ENCODE measurements around the gene GNAQ. TPM values are rescaled to one million over a fixed set of nuclear protein-coding genes. Genes with fewer than 3 reads are reported as not detected.
A peak's percentile ranks its signal among the peaks of the same experiment; 100 is the strongest.

GNAQ gene
- total RNA-seq, 1 donor from 2014 or later, result 56.4 TPM

GRCh38 chr9:78031893-78032729 is 500 bp upstream of the GNAQ start:
- DNase-seq, result peak; percentile 98

DNA sequence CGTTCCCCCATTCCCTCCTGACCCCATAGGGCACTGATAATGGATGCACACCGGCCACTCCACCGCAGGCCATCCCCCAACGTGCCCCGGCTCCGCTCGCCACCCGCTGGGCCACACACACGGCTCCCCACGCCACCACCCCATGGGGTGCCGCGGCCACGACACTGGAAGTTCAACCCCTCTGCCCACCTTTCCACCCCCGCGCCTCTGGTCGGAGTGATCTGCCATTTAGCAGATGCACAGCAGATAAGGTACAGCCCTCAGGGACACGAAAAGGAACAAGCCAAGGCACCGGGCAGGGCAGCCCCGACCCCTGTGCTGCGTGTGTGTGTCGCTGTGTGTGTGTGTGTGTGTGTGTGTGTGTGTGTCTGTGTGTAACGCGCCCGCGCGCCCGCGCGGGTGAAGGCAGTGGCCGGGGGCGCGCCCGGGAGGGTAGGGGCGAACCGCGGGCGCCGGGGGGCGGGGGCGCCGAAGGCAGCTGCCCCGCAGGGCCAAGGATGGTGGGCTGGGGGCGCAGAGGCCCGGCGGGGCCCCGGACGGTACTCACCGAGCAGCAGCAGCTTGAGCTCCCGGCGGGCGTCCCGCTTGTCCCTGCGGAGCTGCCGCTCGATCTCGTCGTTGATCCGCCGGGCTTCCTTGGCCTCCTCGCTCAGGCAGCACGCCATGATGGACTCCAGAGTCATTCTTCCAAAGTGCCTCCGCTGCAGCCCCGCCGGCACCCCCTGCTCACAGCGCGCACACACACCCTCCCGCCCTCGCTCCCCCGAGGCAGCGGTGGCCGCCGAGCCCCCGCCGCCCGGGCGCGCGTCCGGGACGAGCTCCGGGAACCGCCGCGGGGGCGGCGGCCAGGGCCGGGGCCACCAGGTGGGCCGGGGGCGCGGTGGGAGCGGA is 813 bp downstream of the GNAQ start:
- peak; percentile 77 for DNase-seq

DNA sequence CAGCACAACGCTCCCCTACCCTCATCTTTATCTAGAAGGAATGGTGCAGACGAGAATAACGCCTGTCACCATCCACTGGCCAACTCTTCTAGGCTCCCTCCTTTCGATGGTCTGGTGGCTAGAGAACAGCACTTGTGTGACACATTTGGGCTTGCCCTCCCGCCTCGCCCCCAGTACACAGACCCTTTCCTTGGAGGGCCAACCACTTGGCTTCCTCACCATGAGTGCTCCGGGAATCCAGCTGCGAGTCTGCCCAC is 1.4 kb downstream of the GNAQ start:
- DNase-seq, result peak; percentile 44

DNA sequence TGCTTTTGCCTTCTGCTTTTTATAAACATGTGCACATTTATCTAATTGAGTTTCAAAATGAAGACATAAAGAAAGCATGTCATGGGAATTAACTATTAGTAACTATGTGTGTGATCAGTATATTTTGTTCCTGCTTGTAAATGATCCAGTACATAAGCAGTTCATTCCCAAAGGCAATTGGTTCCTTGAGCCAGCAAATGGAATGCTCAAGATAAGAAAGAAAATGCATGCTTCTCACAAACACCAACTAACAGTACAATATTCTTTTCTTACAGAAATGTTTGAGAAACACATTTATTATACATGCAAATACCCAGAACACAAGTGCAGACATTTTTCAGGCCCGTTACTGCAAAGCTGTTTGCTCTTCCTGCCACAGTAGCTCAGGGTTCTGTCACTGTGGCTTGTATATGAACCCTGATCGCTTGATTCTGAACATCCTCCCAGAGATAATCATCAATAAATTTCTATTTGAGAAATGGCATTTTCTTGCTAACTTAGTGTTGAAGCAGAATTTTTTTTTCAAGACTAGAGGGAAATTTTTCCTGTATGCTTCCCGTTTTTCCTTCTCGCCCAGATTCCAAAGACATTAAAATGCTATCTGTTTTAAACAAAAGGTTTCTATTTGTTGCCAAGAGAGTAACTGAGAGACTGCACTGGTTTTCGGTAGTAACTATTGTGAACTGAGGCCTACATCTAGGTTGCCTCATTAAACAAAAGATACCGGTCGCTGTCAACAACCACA is 1.9 kb downstream of the GNAQ start:
- no peak for DNase-seq

GRCh38 chr9:78028926-78029325 is 2.7 kb downstream of the GNAQ start:
- DNase-seq, result no peak

DNA sequence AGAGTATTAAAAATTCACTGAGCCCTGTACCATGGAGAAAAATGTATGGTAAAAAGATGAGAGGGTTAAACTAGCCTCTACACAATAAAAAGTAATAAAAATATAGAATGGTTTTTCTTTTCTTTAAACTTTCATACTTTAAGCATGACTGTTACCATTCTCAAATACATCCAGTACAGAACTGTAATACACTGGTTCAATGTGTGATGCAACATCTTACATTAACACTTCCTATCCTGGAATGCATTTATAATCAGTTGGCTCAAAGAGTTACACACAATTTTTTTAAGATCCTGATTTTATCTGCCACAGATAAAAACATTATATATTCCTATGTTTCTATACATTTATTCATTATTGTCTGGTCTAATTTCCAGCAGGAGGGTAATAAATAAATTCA is 4.7 kb downstream of the GNAQ start:
- no peak for DNase-seq

DNA sequence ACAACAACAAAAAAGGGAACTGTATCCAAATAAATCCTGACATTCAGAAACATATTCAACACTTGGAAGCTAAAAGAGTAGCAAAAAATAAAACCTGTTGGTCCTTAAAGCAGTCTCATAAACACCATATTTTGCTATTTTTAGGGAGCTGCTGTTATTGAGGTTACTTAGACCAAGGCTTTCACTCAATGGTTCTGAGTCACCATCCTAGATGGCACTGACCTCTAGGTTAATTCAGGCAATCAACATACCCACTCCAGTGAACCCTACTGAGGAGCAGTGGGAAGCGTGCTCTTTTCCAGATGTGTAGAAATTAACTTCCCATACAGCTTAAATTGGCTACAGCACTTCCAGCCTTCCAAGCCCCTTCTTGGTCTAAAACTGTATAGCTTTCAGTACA is 5.2 kb downstream of the GNAQ start:
- DNase-seq, result no peak

- no peak for DNase-seq
Measured at GRCh38 chr9:78025186-78025585, 6.4 kb downstream of the GNAQ start.

- no peak for DNase-seq
Measured at GRCh38 chr9:78023003-78023741, 8.4 kb downstream of the GNAQ start.

- DNase-seq, result no peak
Measured at GRCh38 chr9:78021697-78022096, 9.9 kb downstream of the GNAQ start.

DNA sequence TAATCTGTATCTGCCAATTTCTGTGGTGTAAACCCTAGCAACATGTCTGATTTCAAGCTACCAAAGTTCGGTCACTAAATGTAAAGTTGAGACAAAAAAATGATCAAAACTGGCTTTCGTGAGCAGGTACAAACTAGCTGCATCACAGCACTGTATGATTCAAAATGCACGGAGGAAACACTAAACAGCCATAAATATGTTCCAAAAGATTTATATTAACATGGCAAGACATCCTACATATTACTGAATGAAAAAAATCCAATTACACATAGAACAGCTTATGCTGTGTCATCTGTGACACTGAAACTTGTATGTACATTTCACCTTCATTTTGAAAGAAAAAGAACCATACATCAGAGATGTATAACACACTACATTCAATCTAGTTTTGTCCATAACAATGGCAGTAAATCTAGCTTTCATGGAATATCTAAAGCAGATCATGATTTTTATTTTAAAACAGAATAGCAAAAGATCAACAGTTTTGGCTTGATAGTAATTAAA is 14.4 kb downstream of the GNAQ start:
- no peak for DNase-seq

DNA sequence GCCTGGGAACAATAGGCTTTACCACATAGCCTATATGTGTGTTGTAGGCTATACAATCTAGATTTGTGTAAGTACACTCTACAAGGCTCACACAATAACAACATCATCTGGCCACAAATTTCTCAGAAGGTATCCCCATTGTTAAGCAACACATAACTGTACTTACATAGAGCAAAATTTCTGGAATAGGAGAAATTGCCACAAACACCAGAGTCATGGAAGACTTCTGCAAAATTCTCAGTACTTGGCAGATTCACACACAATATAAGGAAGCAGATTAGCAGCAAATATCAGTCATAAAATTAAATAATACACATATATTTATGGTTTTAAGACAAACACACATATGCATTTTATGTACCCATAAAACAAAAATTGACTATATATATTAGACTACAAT is 16.4 kb downstream of the GNAQ start:
- no peak for DNase-seq

DNA sequence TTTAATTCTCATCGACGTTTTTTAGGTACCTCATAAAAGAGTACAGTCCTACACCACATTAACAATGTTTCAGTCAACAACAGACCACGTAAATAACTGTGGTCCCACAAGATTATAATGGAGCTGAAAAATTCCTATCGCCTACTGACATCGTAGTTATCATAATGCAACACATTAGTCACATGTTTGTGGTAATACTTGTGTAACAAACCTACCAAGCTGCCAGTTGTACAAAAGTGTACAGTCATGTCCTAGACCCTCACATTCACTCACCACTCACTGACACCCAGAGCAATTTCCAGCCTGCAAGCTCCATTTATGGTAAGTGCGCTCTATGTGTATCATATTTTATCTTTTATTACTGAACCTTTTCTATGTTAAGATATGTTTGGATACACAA is 16.8 kb downstream of the GNAQ start:
- no peak for DNase-seq

DNA sequence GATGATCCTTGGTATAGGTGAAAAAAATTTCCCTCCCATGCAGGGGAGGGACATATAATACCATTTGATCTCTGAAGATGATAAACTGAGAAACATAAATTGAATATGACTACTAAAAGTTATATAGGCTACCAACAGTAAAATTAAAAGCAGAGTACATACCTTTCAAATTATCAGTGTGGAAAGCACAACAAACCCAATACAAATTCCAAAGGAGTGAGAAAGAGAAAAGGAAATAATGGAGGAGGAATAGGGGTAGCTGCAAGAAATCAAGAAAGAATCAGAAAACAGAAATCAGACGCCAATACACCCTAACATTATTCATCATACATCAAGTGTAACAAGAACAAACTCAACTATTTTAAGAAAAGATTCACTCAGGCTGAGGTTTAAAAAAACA is 17.7 kb downstream of the GNAQ start:
- no peak for DNase-seq

DNA sequence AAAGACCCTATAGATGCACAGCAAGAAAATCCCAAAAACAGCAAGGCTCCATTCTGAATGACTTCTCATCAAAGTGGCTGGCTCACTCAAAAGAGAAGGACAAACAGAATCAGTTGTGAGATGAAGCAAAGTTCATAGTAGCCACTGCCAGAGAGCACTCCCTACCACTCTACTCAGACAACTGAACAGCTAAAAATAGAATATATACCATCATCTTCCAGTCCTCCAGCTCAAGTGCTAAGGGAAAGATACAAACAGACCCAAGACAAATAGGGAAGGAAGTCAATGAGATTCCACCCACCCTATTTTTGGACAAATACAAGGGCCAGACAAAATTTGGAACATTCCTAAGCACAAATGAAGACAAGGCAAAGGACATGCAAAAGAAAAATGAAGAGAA is 20.6 kb downstream of the GNAQ start:
- DNase-seq, result peak; percentile 56

- DNase-seq, result no peak
Measured at GRCh38 chr9:78010445-78010844, 21.2 kb downstream of the GNAQ start.

DNA sequence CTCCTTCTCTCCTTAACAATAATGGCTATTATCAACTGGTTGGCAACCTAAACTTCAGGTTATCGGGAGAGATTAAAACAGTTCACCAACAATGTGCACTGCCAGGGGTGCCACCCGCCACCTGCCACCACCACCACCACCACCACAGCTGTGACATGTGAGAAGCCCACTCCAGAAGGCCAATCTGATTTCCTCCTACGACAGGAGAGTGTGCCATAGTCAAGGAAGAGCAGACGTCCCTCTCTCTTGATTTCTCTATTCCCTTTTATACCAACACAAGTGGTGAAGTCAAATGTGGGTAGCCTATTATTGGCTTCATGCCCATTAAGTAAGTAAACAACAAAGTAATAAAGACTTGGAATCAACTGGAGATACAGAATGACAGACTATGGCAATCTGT is 22.4 kb downstream of the GNAQ start:
- DNase-seq, result no peak

GRCh38 chr9:78006734-78007133 is 24.9 kb downstream of the GNAQ start:
- DNase-seq, result no peak

DNA sequence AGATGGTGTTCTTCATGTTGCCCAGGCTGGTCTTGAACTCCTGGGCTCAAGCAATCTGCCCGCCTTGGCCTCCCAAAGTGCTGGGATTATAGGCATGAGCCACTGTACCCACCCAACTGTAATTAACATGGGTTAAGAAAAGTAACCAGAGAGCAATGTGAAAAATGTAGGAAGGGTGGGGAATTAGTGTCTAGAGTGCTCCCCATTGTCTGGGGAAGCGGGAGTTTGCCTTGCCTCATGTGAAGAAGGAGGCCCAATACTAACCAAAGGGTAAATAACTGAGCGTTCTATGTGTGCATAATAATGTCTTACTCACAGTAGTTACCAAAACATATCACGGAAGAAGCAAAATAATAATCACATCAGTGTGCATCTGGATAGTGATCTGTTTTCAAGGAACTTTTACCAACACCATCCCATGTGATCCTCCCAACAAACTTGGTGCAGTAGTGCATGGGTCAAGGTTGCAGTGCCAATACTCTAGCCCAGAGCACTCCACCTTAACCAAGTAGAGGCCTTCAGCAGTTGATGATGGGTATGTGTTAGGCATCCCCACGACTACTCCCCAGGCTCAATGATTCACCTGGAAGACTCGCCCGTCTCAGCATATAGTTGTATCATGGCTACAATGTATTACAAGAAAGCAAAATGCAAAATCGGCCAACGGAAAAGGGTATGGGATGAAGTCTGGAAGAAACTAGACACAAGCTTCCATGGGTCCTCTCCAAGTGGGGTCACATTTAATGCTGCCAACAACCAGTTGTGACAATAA is 26.2 kb downstream of the GNAQ start:
- no peak for DNase-seq

DNA sequence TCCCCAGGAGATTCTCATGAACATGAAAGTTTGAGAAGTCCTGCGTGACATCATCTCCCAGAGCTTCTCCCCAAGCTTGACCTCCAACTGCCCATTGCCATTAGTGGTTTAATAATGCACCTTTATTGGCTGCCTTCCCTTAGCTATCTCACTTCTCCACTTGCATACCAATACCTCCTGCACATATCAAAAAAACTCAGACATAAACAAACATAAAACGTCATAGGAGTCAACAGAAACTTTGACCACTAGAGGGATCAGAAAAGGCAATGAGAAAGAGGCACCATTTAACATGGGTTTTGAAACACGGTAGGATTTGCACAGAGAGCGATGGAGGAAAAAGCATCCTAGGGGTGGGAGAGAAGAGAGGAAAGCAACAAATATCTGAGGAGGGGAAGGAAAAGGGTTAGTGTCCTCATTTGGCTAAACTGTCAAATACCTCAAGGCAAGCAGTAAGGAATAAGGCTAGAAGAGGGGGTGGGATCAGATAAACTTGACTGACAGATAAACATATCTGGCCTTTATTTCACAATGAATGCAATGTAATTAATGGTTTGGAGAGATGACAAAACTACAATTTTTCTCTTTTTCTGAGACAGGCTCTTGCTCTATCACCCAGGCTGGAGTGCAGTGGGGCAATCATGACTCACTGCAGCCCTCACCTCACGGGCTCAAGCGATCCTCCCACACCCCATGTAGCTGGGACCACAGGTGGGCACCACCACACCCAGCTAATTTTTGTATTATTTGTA is 27.0 kb downstream of the GNAQ start:
- DNase-seq, result no peak

GRCh38 chr9:78003730-78004129 is 27.9 kb downstream of the GNAQ start:
- no peak for DNase-seq

Data from tongue (tissue), 2 donors.